HepG2 (cell line): ENCODE measurements around the gene NRN1. TPM values are rescaled to one million over a fixed set of nuclear protein-coding genes. Genes with fewer than 3 reads are reported as not detected.

Experiments used
- AGO1 ChIP-seq: fragments of 200-400 bp; formaldehyde crosslinking; IDR thresholded peaks from 2 replicates; pipeline ENCODE4 v1.6.1; 2017; ENCODE audit warnings: mild to moderate bottlenecking, low read depth, low read length, moderate library complexity; ENCODE audit not compliant: poor library complexity, severe bottlenecking
- CHD2 ChIP-seq: IDR thresholded peaks from 2 replicates; pipeline ENCODE4 v1.6.1; 2011; ENCODE audit warnings: low read depth, low read length, improper control_type of control experiment
- EHMT2 ChIP-seq: fragments of 200-600 bp; sonication (generic); IDR thresholded peaks from 2 replicates; pipeline ENCODE4 v1.7.0; 2017; ENCODE audit warnings: antibody characterized with exemption, low read depth, low read length, borderline replicate concordance
- HOXA3 ChIP-seq: sonication (generic); formaldehyde crosslinking; IDR thresholded peaks from 2 replicates; pipeline ENCODE4 v1.5.0; 2020; ENCODE audit warnings: missing genetic modification reagents
- KLF9 ChIP-seq: IDR thresholded peaks from 2 replicates; pipeline ENCODE4 v1.6.1; 2016; ENCODE audit warnings: low read depth
- MAZ ChIP-seq, 2 experiments: sonication (generic) in 1 of 2; formaldehyde crosslinking in 1 of 2; IDR thresholded peaks; 2 replicates each; pipeline versions ENCODE4 v1.5.0 to v1.6.1; 2012 to 2020; ENCODE audit warnings: low read depth in 2 of 2, mild to moderate bottlenecking in 2 of 2, borderline replicate concordance in 1 of 2, improper control_type of control experiment in 1 of 2, low read length in 1 of 2, missing genetic modification reagents in 1 of 2, moderate library complexity in 1 of 2
- MED1 ChIP-seq: sonication (generic); formaldehyde crosslinking; IDR thresholded peaks from 2 replicates; pipeline ENCODE4 v1.4.0; 2020; ENCODE audit warnings: missing genetic modification reagents
- MED8 ChIP-seq: sonication (generic); formaldehyde crosslinking; IDR thresholded peaks from 2 replicates; pipeline ENCODE4 v1.8.1; 2023; ENCODE audit warnings: mild to moderate bottlenecking, missing genetic modification reagents; ENCODE audit not compliant: insufficient replicate concordance
- NR0B2 ChIP-seq: sonication (generic); formaldehyde crosslinking; IDR thresholded peaks from 2 replicates; pipeline ENCODE4 v1.4.0; 2020; ENCODE audit warnings: mild to moderate bottlenecking, missing genetic modification reagents
- PRMT3 ChIP-seq: sonication (generic); formaldehyde crosslinking; IDR thresholded peaks from 2 replicates; pipeline ENCODE4 v1.8.1; 2022; ENCODE audit warnings: low read depth, mild to moderate bottlenecking, moderate library complexity, missing genetic modification reagents, borderline replicate concordance
- ZNF251 ChIP-seq: sonication (generic); formaldehyde crosslinking; IDR thresholded peaks from 2 replicates; pipeline ENCODE4 v1.9.0; 2021; ENCODE audit warnings: mild to moderate bottlenecking, missing genetic modification reagents
- ZNF296 ChIP-seq: sonication (generic); formaldehyde crosslinking; conservative IDR thresholded peaks from 2 replicates; pipeline ENCODE4 v1.5.0; 2020; ENCODE audit warnings: mild to moderate bottlenecking, missing genetic modification reagents
- ZNF432 ChIP-seq: sonication (generic); formaldehyde crosslinking; IDR thresholded peaks from 2 replicates; pipeline ENCODE4 v1.5.0; 2020; ENCODE audit warnings: missing genetic modification reagents, mild to moderate bottlenecking, borderline replicate concordance
- ZNF577 ChIP-seq: sonication (generic); formaldehyde crosslinking; IDR thresholded peaks from 2 replicates; pipeline ENCODE4 v1.4.0; 2020; ENCODE audit warnings: mild to moderate bottlenecking, low read depth, missing genetic modification reagents, borderline replicate concordance
- ZNF614 ChIP-seq: IDR thresholded peaks from 2 replicates; pipeline ENCODE4 v1.6.1; 2018; ENCODE audit warnings: missing biosample characterization, missing genetic modification reagents, inconsistent platforms, borderline replicate concordance
- ZNF652 ChIP-seq: IDR thresholded peaks from 2 replicates; pipeline ENCODE4 v1.6.1; 2016; ENCODE audit warnings: low read depth, borderline replicate concordance
- ZNF687 ChIP-seq: sonication (generic); formaldehyde crosslinking; IDR thresholded peaks from 2 replicates; pipeline ENCODE4 v1.5.1; 2020; ENCODE audit warnings: mild to moderate bottlenecking, missing genetic modification reagents, moderate library complexity
- ZNF7 ChIP-seq: IDR thresholded peaks from 2 replicates; pipeline ENCODE4 v1.6.1; 2016; ENCODE audit warnings: missing biosample characterization, missing genetic modification reagents
- ZNF747 ChIP-seq: sonication (generic); formaldehyde crosslinking; IDR thresholded peaks from 2 replicates; pipeline ENCODE4 v1.8.1; 2023; ENCODE audit warnings: missing genetic modification reagents, mild to moderate bottlenecking, borderline replicate concordance
- polyA plus RNA-seq, 8 experiments: library from polyadenylated mRNA; depleted of rRNA in 3 of 8; stranded (reverse) in 7 of 8; unstranded in 1 of 8; fragments of >200 nt; fragmentation: Illumina TruSeq in 4 of 8; extraction: Trizol in 4 of 8; gene quantifications; 2 replicates each; pipeline versions ENCODE4 v1.2.1 to v1.2.3, GENCODE V29; 2011 to 2016; ENCODE audit warnings: low read depth in 4 of 8, missing spikeins in 1 of 8, mixed read lengths in 1 of 8; ENCODE audit not compliant: insufficient read depth in 1 of 8
- total RNA-seq, 5 experiments: library from RNA; depleted of rRNA; stranded (reverse); fragments of >200 nt; fragmentation: Illumina TruSeq; extraction: Trizol; gene quantifications; 2 replicates each; pipeline ENCODE4 v1.2.3, GENCODE V29; 2016; ENCODE audit warnings: low read depth in 1 of 5
- TF ChIP-seq, protein P1 (sequence below): sonication (generic); formaldehyde crosslinking; IDR thresholded peaks from 2 replicates; pipeline ENCODE4 v1.4.0; 2020; ENCODE audit warnings: missing genetic modification reagents
- TF ChIP-seq, protein P2 (sequence below): sonication (generic); formaldehyde crosslinking; IDR thresholded peaks from 2 replicates; pipeline ENCODE4 v1.4.0; 2020; ENCODE audit warnings: low read depth, mild to moderate bottlenecking, missing genetic modification reagents

The NRN1 gene
- total and polyA plus RNA-seq, 2 of the 13 experiments (the other 11 are each of a cell fraction or from before 2014, with no cell fraction given): 0.11 TPM; not detected in 1

- TF ChIP-seq AGO1 (no peak), EHMT2 (no peak), HOXA3 (CRISPR knock-in tag) (no peak), ZNF614 (CRISPR knock-in tag) (no peak), NR0B2 (CRISPR knock-in tag) (no peak), MED8 (CRISPR knock-in tag) (no peak), ZNF432 (CRISPR knock-in tag) (0 out of 2 replicates have a peak, but pooled peaks have one; percentile 45), ZNF296 (no peak), ZNF687 (peak; percentile 59), MAZ (IDR thresholded peaks at IDR 0.05; ENCODE audit: borderline replicate concordance, low read depth, low read length) (no peak), MAZ (CRISPR knock-in tag; IDR thresholded peaks at IDR 0.05; ENCODE audit: low read depth) (no peak), ZNF747 (CRISPR knock-in tag) (no peak), ZNF251 (CRISPR knock-in tag) (no peak), CHD2 (no peak), MED1 (CRISPR knock-in tag) (no peak), ZNF577 (CRISPR knock-in tag) (no peak), KLF9 (CRISPR knock-in tag) (no peak), ZNF7 (CRISPR knock-in tag) (no peak), ZNF652 (CRISPR knock-in tag) (no peak), PRMT3 (CRISPR knock-in tag) (no peak)
- TF ChIP-seq, protein P1, sequence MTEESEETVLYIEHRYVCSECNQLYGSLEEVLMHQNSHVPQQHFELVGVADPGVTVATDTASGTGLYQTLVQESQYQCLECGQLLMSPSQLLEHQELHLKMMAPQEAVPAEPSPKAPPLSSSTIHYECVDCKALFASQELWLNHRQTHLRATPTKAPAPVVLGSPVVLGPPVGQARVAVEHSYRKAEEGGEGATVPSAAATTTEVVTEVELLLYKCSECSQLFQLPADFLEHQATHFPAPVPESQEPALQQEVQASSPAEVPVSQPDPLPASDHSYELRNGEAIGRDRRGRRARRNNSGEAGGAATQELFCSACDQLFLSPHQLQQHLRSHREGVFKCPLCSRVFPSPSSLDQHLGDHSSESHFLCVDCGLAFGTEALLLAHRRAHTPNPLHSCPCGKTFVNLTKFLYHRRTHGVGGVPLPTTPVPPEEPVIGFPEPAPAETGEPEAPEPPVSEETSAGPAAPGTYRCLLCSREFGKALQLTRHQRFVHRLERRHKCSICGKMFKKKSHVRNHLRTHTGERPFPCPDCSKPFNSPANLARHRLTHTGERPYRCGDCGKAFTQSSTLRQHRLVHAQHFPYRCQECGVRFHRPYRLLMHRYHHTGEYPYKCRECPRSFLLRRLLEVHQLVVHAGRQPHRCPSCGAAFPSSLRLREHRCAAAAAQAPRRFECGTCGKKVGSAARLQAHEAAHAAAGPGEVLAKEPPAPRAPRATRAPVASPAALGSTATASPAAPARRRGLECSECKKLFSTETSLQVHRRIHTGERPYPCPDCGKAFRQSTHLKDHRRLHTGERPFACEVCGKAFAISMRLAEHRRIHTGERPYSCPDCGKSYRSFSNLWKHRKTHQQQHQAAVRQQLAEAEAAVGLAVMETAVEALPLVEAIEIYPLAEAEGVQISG (CRISPR knock-in tag): no peak; the same call in 1 of the 2 replicates
- TF ChIP-seq, protein P2, sequence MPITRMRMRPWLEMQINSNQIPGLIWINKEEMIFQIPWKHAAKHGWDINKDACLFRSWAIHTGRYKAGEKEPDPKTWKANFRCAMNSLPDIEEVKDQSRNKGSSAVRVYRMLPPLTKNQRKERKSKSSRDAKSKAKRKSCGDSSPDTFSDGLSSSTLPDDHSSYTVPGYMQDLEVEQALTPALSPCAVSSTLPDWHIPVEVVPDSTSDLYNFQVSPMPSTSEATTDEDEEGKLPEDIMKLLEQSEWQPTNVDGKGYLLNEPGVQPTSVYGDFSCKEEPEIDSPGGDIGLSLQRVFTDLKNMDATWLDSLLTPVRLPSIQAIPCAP (CRISPR knock-in tag): no peak
Observed at GRCh38 chr6:6007366-6008088, 802 bp upstream of the NRN1 start (continued).
